ENCODE results near the gene CYP8B1.

CYP8B1 gene

DNA sequence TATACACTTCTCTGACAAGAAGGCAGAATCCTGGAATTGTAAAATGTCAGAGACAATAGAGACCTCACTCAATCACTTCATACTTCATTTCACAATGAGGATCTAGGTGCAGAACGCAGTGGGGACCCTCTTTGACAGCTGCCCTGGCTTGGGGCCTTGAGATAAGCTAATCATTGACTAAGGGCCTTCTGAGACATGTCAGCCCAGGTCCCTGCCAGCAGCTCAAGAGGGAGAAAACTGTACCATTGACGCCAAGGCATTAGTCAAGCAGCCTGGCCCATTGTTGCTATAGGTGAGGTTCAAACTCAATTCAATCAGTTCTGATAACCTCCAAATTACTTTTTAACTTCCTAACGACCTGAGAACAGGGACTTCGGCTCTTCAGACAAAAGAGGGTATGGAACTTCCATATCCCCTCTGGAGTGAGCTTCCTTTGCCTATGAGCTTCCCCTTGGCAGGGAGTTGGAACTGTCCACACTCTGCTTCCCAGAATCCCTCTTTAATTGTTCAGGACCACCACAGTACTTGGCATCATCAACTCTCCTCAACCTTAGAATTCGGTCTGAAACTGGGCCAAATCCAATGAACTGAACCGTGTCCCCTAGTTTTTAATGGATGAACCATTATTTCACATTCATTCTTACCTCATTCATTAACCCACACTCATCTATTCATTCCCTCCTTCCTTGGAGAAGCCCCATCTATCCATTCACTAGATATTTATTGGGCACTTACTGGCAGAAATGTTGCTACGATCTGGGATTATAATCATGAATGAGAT lies 1.5 kb upstream of the CYP8B1 start:
- TF ChIP-seq, protein P1, sequence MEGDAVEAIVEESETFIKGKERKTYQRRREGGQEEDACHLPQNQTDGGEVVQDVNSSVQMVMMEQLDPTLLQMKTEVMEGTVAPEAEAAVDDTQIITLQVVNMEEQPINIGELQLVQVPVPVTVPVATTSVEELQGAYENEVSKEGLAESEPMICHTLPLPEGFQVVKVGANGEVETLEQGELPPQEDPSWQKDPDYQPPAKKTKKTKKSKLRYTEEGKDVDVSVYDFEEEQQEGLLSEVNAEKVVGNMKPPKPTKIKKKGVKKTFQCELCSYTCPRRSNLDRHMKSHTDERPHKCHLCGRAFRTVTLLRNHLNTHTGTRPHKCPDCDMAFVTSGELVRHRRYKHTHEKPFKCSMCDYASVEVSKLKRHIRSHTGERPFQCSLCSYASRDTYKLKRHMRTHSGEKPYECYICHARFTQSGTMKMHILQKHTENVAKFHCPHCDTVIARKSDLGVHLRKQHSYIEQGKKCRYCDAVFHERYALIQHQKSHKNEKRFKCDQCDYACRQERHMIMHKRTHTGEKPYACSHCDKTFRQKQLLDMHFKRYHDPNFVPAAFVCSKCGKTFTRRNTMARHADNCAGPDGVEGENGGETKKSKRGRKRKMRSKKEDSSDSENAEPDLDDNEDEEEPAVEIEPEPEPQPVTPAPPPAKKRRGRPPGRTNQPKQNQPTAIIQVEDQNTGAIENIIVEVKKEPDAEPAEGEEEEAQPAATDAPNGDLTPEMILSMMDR (IDR thresholded peaks at IDR 0.05; ENCODE audit: control insufficient read depth, extremely low read depth, insufficient read depth), result no peak
- no peak for DNase-seq (ENCODE audit: low read depth)
- no peak overlapping the region for H3K4me3 ChIP-seq (ENCODE audit: low read depth, low read length)

DNA sequence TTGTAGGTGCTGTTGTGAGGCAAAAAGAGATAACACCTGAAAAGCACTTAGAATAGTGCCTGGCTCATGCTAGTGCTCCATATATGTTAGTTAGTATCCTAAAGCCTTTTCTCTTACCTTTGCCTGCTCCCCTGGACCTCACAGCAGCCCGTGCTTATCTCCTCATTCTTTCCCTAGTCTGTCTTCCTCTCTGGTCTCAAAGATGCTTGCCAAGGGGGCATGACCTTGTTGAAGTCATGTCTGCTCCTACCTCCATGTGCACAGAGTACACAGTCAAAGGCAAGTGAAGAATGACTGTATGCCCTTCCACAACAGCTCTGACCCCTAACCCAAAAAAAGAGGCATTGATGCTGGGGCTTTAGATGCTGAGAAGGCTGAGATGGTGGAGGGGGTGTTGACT lies 722 bp upstream of the CYP8B1 start:
- TF ChIP-seq, protein P1 (IDR thresholded peaks at IDR 0.05; ENCODE audit: control insufficient read depth, extremely low read depth, insufficient read depth), result no peak
- no peak overlapping the region for H3K4me3 ChIP-seq (ENCODE audit: low read depth, low read length)
- DNase-seq (ENCODE audit: low read depth), result no peak

DNA sequence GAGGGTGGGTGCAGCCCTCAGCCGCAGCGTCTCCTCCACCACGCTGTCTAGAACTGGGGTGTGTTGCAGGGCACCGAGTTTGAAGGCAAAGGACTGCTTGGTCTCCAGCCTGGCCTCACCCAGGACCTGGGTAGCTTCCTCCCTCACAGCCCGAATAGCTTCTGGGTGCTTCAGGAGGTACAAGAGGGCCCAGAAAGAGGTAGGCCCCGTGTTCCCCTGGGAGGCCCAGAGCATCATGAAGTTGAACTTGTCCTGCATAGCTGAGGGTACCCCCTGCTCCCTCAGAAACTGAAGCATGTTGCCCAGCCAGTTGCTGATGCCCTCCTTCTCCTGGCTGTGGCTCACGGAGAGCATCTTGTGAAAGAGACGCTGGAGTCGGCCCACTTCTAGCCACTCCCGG lies 930 bp downstream of the CYP8B1 start:
- TF ChIP-seq, protein P1 (IDR thresholded peaks at IDR 0.05; ENCODE audit: control insufficient read depth, extremely low read depth, insufficient read depth), result no peak
- H3K4me3 ChIP-seq (ENCODE audit: low read depth, low read length), result no peak overlapping the region
- no peak for DNase-seq (ENCODE audit: low read depth)

DNA sequence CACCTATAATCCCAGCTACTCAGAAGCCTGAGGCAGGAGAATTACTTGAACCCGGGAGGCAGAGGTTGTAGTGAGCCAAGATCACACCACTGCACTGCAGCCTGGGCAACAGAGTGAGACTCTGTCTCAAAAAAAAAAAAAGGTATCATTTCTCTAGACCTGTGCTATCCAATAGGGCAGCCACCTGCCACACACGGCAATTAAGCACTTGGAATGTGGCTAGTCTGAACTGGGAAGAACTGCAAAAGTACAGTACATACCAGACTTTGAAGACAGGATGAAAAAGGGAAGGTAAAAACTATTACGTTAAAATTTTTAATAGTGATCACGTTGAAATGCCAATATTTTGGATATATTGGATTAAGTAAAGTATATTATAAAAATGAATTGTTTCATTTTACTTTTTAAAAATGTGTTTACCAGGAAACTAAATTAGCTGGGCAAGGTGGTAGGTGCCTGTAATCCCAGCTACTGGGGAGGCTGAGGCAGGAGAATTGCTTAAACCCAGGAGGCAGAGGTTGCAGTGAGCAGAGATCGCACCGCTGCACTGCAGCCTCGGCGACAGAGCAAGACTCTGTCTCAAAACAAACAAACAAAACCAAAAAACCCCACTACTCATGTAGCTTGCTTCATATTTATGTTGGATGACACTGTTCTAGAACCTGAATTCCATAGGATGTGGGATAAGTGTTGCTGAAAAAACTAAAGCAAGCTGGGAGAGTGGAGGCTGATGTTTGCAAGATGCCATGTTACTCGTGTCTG lies 2.3 kb downstream of the CYP8B1 start:
- TF ChIP-seq, protein P1 (IDR thresholded peaks at IDR 0.05; ENCODE audit: control insufficient read depth, extremely low read depth, insufficient read depth), result no peak
- no peak overlapping the region for H3K4me3 ChIP-seq (ENCODE audit: low read depth, low read length)
- DNase-seq (ENCODE audit: low read depth), result no peak

DNA sequence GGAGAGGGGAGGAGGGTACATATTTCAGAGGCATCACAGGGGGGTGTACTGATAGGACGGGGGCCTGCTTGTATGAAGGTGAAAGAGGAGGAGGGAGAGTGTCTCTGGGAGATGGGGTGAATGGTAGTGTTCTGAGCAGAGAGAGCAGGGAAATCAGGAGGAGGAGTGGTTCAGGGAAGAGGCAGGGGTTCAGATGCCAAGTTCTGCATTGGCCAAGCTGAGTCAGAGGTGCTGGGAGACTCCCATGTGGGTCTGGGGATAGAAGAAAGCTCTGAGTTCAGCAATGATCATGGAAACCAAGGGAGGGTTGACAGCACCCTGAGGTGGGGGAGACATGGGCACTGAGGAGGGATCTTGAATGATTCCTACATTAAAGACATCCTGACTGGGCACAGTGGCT lies 3.0 kb downstream of the CYP8B1 start:
- TF ChIP-seq, protein P1 (IDR thresholded peaks at IDR 0.05; ENCODE audit: control insufficient read depth, extremely low read depth, insufficient read depth), result no peak

DNA sequence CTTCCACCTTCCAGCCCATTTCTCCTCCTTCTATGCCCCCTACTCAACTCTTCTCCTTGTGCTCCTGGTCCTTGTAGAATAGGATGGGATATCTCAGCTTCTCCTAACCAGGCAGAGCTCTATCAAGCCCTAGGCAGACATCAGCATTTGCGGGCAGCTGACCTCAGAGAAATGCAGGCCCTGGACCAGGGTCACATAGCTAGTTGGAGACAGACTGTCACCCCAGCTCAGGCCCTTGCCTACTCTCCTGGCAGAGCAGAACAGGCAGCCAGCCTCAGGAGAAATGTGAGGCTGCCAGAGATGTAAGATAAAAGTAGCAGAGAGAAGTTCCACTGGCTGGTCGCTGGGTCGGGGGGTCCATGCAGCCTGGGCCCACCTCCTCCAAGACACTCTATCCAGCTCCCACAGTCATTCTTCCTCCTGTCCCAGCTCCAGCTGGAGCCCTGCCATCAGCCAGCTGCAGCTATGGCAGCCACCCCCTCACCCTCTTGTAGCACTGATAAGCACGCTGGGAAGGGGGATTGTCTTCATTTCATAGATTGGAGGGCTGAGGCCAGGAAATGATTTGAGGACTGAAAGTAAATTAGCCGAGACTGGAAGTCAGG lies 4.0 kb downstream of the CYP8B1 start:
- DNase-seq (ENCODE audit: low read depth), result no peak

More for the DNA sequence above, 3.0 kb downstream of the CYP8B1 start:
- DNase-seq (ENCODE audit: low read depth), result no peak
- no peak overlapping the region for H3K4me3 ChIP-seq (ENCODE audit: low read depth, low read length)

More for the DNA sequence above, 4.0 kb downstream of the CYP8B1 start:
- H3K4me3 ChIP-seq (ENCODE audit: low read depth, low read length), result no peak overlapping the region
- TF ChIP-seq, protein P1 (IDR thresholded peaks at IDR 0.05; ENCODE audit: control insufficient read depth, extremely low read depth, insufficient read depth), result no peak

Measured in LNCaP clone FGC (cell line).